Measurements from ENCODE around the gene CHI3L2. TPM values are rescaled to one million over a fixed set of nuclear protein-coding genes. Genes with fewer than 3 reads are reported as not detected.

The CHI3L2 gene
- total and polyA plus RNA-seq, 2 of the 4 experiments (the other 2 are of a cell fraction) = 0.18 to 0.19 TPM

- dilution Hi-C loops (cut with HindIII; ENCODE audit: low sequenced_read_pairs, unreplicated experiment) (no loop called here), in situ Hi-C loops (cut with MboI; ENCODE audit: low sequenced_read_pairs) (no loop called here), intact Hi-C loops (cut with micrococcal nuclease) (no loop called here)
- Histone ChIP-seq H2AK9ac (replicated peaks; ENCODE audit: low read depth, low read length, poor library complexity) (no peak overlapping the region), H3K4ac (ENCODE audit: low read depth, low read length) (no peak overlapping the region), H3K4me1 (ENCODE audit: control insufficient read depth, insufficient read depth, low read length) (no peaks in the 10 kb centered on the region), H3K56ac (ENCODE audit: extremely low read depth, insufficient read depth, low read length) (no peak overlapping the region), H2AK5ac (ENCODE audit: low read depth, low read length) (no peak overlapping the region), H3K79me1 (ENCODE audit: low read depth in 1 of 2, low read length in 2 of 2) (no peaks in the 10 kb centered on the region), H2BK15ac (ENCODE audit: low read depth, low read length) (no peak overlapping the region), H2BK120ac (ENCODE audit: low read depth, low read length) (no peak overlapping the region), H3K4me3 (ENCODE audit: insufficient read depth, low read depth, low read length) (no peak overlapping the region), H2BK5ac (ENCODE audit: low read depth, low read length, poor library complexity, severe bottlenecking) (no peak overlapping the region), H3K23ac (ENCODE audit: low read depth, low read length) (no peak overlapping the region), H3K18ac (ENCODE audit: low read depth, low read length) (no peak overlapping the region), H3K27me3 (ENCODE audit: control insufficient read depth, insufficient read depth, low read length) (no peaks in the 10 kb centered on the region; the same call in 1 of the 2 replicates), H4K20me1 (ENCODE audit: insufficient read depth, low read length) (no peaks in the 10 kb centered on the region), H3K14ac (replicated peaks; ENCODE audit: low read depth, low read length) (no peak overlapping the region), H4K91ac (ENCODE audit: insufficient read depth, low read depth, low read length) (no peak overlapping the region), H3K4me2 (ENCODE audit: low read depth, low read length) (no peak overlapping the region), H3K9me3 (ENCODE audit: control insufficient read depth, insufficient read depth, low read length) (no peaks in the 10 kb centered on the region), H3K9ac (ENCODE audit: low read depth, low read length) (no peak overlapping the region), H3K9me1 (ENCODE audit: insufficient read depth, low read length) (no peaks in the 10 kb centered on the region), H3K36me3 (ENCODE audit: control insufficient read depth, insufficient read depth, low read length) (no peaks in the 10 kb centered on the region), H2AFZ (replicated peaks; ENCODE audit: low read length, poor library complexity) (no peak overlapping the region), H2BK20ac (ENCODE audit: low read depth, low read length) (no peak overlapping the region), H4K5ac (ENCODE audit: low read depth, low read length) (no peak overlapping the region), H3K27ac (ENCODE audit: insufficient read depth, low read length) (no peak overlapping the region), H4K8ac (ENCODE audit: low read depth in 2 of 2, low read length in 2 of 2) (no peak overlapping the region)
- 38% methylated on average over 1 of the region's 1 CpG; no CpG with 5 or more reads in 1 of the 2 experiments for WGBS, 2 experiments (ENCODE audit: extremely low coverage in 2 of 2, insufficient read length in 1 of 2)
- ChIA-PET POLR2A (ENCODE audit: unreplicated experiment) (no interaction called here), CTCF (no interaction called here)
- ATAC-seq (ENCODE audit: low read depth) (no peak), DNase-seq (no peak)
- no TSS peak for BruUV-seq (replicated peaks)
- TF ChIP-seq USF2 (IDR thresholded peaks at IDR 0.05; ENCODE audit: low read depth, low read length) (no peak), SMC3 (IDR thresholded peaks at IDR 0.05; ENCODE audit: low read depth, low read length) (no peak), ELK1 (IDR thresholded peaks at IDR 0.05; ENCODE audit: borderline replicate concordance, low read depth, low read length) (no peak), MAZ (IDR thresholded peaks at IDR 0.05; ENCODE audit: borderline replicate concordance, low read depth, low read length) (no peak), NFE2L2 (IDR thresholded peaks at IDR 0.05; ENCODE audit: low read depth, low read length) (no peak), MAFK (IDR thresholded peaks at IDR 0.05; ENCODE audit: low read depth, low read length) (no peak), RFX5 (IDR thresholded peaks at IDR 0.05; ENCODE audit: low read depth, low read length) (no peak), CHD1 (IDR thresholded peaks at IDR 0.05; ENCODE audit: low read depth, low read length) (no peak), CEBPB (IDR thresholded peaks at IDR 0.05; ENCODE audit: low read depth, low read length) (no peak), POLR2A (IDR thresholded peaks at IDR 0.05; ENCODE audit: low read depth, low read length) (no peak), RAD21 (IDR thresholded peaks at IDR 0.05; ENCODE audit: low read length) (no peak), FOS (IDR thresholded peaks at IDR 0.05; ENCODE audit: low read depth, low read length) (no peak), RCOR1 (IDR thresholded peaks at IDR 0.05; ENCODE audit: insufficient replicate concordance, low read length) (no peak), CTCF (conservative IDR thresholded peaks at IDR 0.05; ENCODE audit: low read depth, low read length) (no peak)
These were observed 59.4 kb downstream of the CHI3L2 start for GRCh38 chr1:111286912-111287311.
